Epidermal melanocyte (primary cell): ENCODE measurements around the gene PRPF38A.
"Not testable (repeated sequence)": the region's sequence is repeated elsewhere in the genome, so short reads cannot be mapped to it uniquely, and the experiment has no call there.

Experiments
- DNase-seq: peaks from one replicate; pipeline ENCODE4 v3.0.0; 2011; ENCODE audit warnings: low spot score; ENCODE audit not compliant: insufficient read length

The PRPF38A gene, protein sequence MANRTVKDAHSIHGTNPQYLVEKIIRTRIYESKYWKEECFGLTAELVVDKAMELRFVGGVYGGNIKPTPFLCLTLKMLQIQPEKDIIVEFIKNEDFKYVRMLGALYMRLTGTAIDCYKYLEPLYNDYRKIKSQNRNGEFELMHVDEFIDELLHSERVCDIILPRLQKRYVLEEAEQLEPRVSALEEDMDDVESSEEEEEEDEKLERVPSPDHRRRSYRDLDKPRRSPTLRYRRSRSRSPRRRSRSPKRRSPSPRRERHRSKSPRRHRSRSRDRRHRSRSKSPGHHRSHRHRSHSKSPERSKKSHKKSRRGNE

DNA sequence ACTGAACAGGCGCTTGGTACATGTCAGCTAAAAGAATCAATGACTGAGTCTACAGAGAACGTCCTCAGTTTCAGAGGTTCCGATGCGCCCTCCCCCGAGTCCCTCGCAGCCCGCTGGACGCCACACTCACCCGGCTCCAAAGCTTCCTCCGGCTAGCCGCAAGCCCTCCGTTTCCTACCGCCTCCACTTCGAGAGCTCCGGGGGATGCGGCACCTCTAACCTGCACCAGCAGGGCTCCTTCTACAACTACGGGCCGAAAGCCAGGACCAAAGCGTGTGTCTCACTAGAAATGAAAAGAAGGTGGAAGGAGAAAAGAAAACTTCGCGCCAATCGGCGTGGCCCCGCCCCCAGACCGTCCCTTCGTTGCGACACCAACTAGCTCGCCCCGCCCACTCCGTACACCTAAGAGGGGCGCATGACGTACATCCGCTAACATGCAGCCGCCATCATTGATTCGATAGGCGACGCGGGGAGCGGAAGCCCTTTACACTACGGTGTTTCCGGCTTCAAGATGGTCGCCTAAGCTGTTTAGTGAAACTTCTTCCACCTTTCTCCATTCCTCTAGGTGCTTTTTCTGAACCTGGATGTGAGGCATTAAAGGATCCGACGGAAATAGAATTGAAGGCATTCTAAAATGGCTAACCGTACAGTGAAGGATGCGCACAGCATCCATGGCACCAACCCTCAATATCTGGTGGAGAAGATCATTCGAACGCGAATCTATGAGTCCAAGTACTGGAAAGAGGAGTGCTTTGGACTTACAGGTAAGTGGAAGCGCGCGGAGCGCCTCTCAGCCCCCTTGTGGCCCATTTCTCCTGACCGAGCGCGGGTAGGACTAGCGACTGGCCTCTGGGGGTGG, at the start of gene PRPF38A, which contains the start of gene ORC1:
PRPF38A (plus strand) TSS at position 487 of the 859 bp plus-strand sequence; CDS start at position 635, 148 bp downstream.
ORC1 (minus strand) TSS at position 308 of the 859 bp plus-strand sequence. CDS start 2,200 bp downstream, outside the sequence.
- DNase-seq: peak; percentile 96

DNA sequence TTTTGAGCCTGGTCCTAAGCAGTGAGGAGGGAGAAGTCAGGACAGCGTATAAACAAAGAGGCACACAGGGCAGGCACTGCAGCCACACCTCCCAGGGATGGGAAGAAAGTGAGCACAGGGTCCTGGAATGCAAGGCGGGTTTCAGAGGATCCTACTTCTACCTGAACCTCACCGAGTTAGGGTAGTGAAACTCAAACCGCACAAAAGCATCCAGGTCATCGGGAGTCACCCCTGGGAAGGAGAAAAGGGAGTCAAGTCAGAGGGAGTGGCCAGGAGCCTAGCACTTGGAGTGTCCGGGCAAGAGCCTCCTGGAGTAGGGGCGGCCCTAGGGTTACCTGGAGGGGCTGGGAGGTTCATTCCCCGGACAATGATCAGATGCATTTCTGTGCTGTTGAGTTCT, 49.0 kb upstream of the PRPF38A start:
- no peak for DNase-seq

DNA sequence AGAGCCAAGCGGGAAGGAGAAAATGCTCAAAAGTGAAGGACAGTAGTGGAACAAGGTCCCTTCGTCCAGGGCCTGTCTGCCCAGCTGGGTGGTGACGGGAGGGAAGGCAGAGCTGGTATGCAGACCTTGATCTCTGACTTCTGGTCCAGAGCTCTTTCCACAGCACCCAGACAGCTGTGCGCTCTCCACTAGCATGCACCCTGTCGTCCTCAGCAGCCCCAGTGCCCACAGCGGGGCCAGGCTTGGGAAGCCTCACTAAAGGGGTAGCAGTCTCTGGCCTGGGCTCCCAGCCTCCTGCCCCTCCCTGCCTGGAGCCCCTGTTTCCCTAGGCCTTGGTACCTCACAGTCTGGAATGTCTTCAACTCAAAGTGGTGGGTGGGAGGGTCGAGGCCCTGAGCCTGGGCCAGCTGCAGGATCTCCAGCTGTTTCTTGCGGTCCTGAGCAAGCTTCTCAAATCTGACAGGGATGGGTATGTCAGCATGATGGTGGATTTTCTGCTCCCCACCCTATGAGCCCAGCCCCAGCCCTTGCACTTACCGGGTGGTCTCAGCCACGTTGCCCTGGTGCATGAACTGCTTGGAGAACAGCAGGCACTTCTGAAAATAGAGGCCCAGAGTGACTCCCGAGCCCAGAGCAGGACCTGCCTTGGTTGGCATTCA, 48.4 kb upstream of the PRPF38A start:
- DNase-seq: no peak

GRCh38 chr1:52356818-52357355, 47.5 kb upstream of the PRPF38A start:
- DNase-seq: no peak

GRCh38 chr1:52357397-52357796, 47.0 kb upstream of the PRPF38A start:
- DNase-seq: no peak

- no peak for DNase-seq
These were observed 45.4 kb upstream of the PRPF38A start for GRCh38 chr1:52358851-52359497.

DNA sequence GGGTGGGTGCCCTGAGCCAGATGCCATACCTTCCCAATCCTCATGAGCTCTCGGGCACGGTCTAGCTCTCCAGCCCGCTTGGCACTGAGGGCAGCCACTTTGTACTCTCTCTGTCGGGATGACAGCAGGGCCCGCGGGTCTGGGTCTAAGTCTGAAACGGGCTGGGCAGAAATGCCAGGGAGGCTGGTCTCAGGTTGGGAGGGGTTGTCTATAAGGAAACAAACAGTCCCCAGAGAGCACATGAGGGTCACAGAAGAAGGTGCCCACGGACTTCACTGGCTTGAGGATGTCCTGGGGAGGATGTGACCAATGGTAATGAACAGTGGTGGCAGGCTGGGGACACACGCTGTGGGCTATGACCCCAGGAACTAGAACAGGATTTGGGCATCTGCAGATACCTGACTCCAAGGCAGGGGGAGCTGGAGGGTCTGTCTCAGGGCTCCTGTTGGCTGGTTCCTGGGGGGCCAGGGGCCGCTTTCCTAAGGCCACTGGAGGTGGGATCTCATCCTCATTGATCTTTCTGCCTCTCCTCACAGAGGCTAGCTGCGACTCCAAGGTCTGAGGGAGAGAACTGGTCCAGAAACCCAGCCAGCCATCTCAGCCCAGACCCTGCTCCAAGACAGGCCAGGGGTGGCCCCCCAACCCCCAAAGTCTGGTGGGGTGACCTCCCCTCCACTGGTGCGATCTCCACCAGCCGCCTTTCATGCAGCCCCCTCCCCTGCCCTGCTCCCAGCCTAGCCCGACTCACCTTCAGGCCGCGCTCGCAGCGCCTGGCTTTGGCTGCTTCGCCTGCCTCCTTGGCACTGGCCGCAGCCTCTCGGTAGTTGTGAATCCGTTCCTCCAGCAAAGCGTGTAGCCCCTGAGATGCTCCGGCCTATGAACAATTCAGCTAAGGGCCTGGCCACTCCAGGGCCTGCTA, 44.5 kb upstream of the PRPF38A start:
- DNase-seq: no peak

DNA sequence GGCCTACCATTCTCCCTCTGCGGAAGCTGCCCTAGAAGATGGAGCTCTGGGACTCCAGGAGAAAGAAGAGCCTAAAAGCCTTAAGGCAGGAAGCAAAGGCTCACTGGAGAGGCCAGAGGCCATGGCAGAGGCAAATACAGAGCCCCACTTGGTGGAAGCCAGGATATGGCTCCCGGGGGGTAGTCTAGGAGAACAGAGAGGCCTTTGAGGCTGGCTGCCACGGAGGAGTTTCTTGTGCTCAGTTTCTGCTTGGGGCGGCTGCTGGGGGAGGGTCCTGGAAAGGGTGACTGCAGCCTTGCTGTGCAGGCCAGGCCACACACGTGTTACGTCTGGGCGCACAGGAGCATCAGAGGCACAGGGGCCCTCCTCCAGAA, 43.8 kb upstream of the PRPF38A start:
- peak; percentile 63 for DNase-seq

GRCh38 chr1:52364235-52364839, 40.1 kb upstream of the PRPF38A start:
- DNase-seq: no peak

- peak; percentile 41 for DNase-seq
These were observed 39.2 kb upstream of the PRPF38A start for GRCh38 chr1:52365071-52365745.

- DNase-seq: peak; percentile 88
These were observed 38.5 kb upstream of the PRPF38A start, which contains the start of gene CC2D1B for GRCh38 chr1:52365746-52366516. TSS of gene CC2D1B (minus strand) at chr1:52366205. CDS start at chr1:52364620, 1,585 bp downstream.

DNA sequence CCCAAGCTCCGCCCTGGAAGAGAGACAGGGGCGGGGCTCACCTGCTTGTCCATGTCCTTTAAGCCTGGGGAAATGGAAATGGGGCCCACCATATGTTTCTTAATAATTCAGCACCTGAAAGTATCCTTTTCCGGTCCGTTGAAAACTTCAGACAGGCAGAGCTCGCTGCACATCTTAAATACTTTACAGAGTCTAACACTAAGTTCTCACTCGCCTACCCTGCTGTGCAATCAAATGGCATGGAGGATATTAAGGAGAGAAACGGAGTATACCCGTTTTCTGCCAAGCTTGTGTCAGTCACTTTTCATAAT, 37.9 kb upstream of the PRPF38A start:
- no peak for DNase-seq

DNA sequence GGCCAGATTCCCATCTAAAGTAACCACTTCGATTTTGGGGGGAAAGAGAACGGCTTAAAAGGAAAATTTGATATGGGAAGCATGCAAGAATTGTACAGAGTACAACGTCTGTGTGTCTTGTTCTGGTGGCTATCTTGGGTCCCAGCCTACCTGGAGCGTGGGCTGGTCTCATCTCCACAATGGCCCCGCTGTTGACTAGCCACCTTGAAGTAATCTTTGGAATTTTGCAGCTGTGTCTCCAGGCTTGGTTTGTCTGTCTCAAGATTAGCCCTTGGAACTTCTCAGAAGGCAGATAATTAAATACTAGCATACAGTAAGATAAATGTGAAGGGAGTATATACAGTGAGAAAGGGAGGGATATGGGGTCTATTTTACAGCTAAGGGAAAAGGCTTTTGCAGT, 37.1 kb upstream of the PRPF38A start:
- DNase-seq: no peak

GRCh38 chr1:52368383-52369172, 35.8 kb upstream of the PRPF38A start:
- DNase-seq: no peak

DNA sequence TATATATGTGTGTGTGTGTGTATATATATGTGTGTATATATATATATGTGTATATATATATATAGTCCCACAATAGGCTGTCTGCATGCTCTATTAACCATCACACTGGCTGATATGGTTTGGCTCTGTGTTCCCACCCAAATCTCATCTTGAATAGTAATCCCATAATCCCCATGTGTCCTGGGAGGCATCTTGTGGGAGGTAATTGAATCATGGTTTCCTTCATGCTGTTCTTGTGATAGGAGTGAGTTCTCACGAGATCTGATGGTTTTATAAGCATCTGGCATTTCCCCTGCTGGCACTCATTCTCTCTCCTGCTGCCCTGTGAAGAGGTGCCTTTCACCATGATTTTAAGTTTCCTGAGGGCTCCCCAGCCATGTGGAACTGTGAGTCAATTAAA, 34.6 kb upstream of the PRPF38A start:
- not testable (repeated sequence) for DNase-seq

GRCh38 chr1:52385376-52385775, 19.0 kb upstream of the PRPF38A start:
- DNase-seq: no peak

- DNase-seq: no peak
These were observed 17.9 kb upstream of the PRPF38A start for GRCh38 chr1:52386458-52386857.

GRCh38 chr1:52393174-52393573, 11.2 kb upstream of the PRPF38A start:
- DNase-seq: no peak
